Activated T-helper 1 cell treated with Interleukin-2 at 50 U/mL for 16 hours (primary cell): ENCODE measurements around the gene IL17RC.
A peak's percentile ranks its signal among the peaks of the same experiment; 100 is the strongest.

ENCODE experiments used
- DNase-seq: peaks from one replicate; pipeline ENCODE4 v3.0.0-alpha.2; 2020; ENCODE audit warnings: low read depth

The IL17RC gene

DNA sequence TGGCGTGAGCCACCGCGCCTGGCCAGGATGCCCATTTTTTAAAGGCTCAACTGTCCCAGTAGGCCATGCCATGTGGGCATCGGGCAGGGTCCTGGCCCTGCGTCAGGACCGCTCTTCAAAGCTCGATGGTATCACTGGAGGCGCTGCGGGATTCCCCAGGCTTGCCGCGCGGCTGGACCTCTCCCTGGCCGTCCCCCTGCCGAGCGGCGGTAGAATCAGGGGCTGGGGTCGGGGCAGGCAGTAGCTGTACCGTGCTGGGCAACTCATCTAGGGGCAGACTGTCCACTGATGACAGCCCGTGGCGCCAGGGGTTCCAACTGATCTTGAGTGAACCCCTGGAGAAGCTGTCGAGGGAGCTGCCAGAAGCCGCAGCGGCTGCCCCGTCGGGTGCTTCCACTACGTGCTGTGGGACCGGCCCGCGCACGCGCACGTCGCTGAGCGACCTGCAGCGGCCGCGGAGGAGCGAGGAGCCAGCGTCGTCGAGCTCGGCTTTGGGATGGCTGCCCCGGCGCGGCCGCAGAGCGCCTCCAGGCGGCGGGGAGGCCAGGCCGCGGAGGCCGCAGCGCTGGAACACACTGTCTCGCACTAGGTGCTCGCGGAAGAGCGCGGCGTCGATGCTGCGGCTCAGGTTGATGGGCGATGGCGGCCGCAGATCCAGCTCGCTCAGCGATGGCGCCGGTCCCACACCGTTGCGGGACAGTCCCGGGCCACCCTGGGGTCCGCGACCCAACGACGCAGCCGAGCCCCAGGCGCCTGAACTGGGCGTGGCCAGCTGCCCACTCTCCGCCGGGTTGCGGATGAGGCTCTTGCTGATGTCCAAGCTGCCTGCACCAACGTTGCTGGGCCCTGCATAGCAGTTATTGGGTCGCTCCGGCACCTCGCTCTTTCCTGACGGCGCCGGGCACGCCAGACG, 29.5 kb downstream of the IL17RC start:
- peak; percentile 80 for DNase-seq

DNA sequence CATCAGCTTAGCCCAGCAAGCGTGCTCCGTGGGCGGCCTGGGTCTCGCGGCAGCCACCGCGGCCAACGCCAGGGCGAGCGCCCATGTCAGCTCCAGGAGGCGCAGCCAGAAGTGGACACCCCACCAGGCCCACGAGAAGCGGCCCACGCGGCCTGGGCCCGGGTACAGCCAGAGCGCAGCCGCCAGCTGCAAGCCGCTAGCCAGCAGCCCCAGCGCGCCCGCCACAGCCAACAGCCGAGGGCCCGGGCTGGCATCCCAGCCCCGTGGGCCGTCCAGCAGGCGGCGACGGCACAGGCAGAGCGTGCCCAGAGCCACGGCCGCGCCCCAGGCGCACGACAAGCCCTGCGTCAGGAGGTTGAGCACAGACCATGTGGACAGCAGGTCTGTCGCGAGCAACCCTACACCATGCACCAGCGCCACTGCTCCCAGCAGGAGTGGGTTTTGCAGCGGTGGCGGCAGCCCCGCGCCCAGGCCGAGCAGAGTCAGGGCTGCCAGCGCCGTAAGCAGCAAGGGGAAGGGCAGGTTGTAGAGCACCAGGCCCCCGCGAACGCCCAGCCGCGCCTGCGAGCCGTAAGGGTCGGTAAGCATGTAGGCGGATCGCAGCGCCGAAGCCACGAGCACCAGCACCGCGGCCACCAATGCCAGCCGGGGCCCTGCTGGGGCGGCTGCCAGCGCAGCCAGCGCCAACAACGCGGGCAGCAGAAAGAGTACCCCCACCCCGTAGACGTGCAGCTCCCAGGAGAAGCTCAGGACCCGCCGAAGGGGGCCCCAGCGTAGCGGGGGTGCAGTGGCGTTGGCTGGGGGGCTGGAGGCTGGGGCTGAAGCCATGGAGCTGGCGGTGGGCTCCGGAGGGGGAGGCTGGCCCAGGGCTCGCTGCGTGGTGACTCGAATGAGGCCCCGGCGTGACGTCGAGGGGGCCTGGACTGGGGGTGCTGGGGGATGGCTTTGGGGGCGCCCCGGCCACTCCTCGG, 30.4 kb downstream of the IL17RC start:
- no peak for DNase-seq

GRCh38 chr3:9948586-9948985, 31.7 kb downstream of the IL17RC start:
- no peak for DNase-seq

- no peak for DNase-seq
Observed at GRCh38 chr3:9949115-9949514, 32.2 kb downstream of the IL17RC start.

DNA sequence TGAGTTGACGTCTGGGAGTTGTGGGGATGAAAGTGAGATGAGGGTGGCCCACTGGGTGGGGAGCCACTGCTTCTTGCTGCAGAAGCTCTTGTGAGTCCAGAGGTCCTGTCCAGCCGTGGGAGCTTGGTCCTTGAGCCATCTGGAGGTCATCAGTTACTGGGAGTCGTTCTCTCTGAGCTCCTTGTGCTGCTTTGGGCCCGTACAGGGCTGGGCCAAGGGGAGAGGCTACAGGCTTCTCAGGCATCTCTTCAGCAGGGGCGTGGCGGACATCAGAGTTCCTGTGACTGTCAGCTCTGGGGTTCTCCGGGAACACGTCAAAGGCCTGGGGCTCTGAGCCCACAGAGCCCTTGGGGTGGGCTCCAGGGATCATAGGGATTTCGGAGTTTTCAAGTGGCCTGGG, 32.7 kb downstream of the IL17RC start:
- no peak for DNase-seq

DNA sequence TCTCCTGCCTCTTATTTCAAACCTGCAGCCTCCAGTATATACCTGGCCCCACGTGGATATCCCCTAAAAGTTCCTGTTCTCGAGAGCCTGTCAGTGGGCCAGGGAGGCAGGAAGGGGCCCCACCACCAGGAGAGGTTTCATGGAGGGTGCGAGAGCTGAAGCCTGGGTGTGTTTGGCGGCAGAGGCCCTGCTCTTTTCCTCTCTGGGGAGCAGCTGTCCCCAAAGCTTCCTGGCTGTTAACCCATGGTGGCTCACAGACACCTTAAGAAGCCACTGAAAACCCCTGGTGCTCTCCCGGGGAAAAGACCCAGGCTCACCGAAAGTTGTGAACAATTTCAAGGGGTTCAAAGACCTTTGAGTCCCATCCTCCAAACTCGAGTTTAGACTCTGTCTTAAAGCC, 34.2 kb downstream of the IL17RC start:
- no peak for DNase-seq

DNA sequence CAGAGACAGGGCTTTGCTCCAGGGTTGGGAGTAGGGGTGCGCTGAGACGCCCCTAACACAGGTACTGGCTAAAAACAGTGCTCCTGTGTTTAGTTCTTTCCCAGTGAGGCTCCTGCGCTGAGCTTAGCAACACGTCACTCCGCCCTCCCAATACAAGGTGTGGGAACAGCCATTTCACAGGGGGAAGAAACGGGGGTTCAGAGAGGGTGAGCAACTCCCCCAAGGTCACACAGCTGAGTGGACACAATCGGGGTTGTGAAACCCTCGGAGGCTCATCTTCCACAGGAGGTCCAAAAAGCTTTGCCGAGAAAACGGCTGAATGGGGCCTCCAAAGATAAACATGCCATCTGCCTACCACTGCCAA, 34.7 kb downstream of the IL17RC start:
- no peak for DNase-seq

DNA sequence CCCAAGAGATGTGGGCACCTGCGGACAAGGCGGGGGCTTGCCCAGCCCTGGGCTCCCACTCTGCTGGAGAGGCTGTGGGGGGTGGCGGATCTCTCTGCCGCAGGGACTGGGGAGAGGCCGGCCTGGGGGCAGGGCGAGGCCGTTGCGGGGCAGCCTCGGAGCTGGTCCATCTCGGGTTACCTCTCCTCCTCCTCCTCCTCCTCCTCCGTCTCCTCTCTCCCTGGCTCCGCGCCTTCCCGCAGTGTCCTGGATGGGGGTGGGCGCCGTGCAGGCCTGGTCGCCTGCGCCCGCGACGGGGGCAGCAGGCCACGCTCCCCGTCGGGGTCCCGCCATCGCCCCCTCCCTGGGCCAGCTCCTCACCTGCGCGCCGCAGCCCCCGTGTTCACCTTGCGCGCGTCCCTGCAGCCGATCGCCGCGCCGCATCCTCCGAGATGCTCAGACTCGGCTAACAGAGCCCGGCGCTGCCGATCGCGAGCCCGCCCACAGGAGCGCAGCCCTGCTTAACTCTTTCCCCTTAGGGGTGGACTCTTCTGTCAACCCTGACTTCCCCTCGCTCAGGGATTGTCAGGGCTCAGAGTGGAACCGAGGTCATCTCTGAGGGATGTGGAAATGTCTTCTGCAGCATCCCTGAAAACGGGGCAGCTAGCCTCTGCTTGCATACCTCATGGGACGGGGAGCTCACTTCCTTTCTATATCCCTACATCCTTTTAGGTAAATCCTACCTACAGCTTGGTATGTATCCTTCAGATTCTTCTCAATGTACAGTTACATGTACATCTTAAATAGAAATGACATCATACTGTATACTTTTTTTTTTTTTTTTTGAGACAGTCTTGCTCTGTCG, 35.3 kb downstream of the IL17RC start, which contains the start of gene PRRT3:
PRRT3 (minus strand) TSS at position 447 of the 844 bp plus-strand sequence. CDS start 2,293 bp downstream, outside the sequence.
- DNase-seq, result peak; percentile 33

DNA sequence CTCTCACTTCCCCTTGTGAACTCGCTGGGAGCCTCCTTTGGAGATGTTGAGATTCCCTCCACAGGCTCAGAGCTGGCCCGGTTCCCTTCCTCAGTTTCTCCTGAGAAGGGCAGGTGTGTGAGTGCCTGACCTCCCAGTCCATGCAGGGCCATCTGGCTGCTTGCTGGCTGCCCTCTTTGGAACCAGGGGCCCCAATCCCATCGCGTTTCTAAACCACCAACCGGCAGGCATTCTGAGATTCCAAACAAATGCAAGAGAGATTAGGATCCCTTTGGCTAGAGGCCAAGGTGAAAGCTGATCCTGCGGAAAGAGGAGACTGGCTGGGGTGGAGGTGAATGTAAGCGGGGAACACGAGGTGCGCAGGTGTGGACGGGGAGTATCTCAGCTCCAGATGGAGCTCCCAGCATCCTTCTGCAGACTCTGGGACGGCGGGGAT, 38.2 kb downstream of the IL17RC start:
- no peak for DNase-seq

- DNase-seq, result no peak
Observed at GRCh38 chr3:9955611-9956352, 38.9 kb downstream of the IL17RC start.

GRCh38 chr3:9957214-9957613, 40.3 kb downstream of the IL17RC start:
- DNase-seq, result no peak

GRCh38 chr3:9965200-9965875, 48.4 kb downstream of the IL17RC start:
- no peak for DNase-seq

DNA sequence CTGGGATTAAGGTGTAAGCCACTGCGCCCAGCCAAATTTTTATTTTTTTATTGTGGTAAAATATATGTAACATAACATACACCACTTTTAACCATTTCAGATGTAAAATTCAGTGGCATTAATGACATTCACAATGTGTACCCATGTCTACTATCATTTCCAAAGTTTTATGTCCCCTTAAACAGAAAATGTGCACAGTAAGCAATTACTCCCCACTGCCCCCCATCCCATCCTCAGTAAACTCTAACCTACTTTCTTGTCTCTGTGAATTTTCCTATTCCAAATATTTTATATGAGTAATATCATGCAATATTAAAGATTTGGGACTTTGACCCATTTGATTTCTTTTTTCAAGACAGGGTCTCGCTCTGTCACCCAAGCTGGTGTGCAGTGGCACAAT, 49.9 kb downstream of the IL17RC start:
- no peak for DNase-seq

DNA sequence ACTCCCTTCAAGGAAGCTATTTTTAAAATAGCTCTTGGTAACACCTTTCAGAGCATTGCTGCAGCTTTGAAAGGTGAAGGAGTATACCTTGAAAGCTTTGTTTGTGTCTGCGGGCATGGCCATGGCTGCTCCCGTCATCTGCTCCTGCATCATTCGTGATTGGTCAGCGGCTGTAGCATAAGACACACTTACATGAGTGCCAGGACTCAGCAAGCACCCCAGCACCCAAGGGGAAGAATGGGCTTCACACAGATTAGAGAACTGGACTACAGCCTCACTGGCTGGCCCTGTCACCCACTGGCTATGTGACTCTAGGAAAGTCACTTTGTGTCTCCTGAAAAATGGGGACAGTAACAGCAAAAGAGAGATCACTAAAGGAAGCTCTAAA, 52.7 kb downstream of the IL17RC start:
- no peak for DNase-seq

DNA sequence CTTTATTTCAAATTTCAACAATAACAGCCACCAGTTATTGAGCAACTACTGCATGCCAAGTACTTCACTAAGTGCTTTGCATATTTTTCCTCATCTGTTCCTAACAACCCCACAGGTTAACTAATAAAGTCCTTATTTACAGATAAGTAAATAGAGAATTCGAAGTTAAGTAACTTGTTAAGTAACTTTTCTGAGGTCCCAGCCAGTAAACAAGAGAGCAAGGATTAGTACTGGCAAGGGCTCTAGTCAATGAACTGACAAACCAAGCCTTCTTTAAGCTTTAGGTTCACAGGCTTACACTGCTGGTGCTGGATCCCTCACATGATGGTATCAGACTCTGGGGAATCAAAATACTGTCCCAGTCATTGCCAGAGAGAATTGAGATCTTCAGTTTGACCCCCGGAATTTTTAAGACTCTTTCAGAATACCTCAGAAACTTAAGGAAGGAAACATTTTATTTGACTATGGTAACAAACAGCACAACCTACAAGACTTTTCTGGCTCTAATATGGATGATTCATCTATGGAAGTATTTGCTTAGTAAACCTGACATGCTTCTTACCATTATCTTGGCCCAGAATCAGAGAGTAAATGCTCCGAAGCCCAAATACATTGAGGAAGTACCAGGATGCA, 53.2 kb downstream of the IL17RC start:
- no peak for DNase-seq

DNA sequence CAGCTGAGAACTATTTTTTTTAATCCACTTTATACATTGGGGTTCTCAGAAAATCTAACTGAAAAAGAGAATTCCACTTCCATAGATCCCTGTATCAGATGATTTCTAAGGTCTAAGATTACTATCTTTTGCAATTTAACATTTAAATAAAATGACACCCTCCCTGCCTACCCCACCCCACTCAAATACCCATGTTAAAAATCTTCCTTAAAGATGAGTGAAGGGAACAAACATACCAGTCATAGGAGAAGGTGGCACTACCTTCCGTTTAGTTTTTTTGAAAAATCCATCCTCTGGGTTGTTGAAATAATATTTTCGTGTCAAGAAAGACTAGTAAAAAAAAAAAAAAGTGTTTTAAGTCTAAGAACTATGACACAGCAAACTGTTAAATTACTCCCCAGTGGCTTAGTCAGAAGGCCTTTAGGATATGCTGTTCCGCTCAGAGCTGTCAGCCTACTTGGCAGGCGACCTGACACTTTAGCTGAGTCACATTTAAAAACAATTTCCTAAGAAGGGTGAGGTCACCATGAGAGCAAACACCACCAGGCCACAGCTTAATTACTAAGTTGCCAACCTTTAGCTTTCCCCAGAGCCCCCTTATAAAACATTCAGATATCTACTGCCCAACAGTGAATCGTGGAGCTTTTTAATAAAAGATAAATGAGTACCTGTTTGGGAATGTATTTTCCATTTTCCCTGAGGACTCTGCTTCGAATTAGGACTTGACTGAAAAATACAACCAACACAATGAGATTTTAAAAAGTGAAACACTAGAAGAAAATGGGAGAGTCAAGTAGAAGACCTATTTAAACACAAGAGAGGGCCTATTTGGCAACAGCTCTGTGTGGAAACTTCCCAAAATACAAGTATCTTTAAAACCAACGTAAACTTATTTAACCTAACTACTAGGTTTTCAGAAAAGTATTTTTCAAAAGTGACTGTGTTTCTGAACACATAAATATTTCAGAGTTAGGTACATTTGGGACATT, 60.1 kb downstream of the IL17RC start:
- no peak for DNase-seq

- DNase-seq, result no peak
Observed at GRCh38 chr3:9978710-9979305, 61.9 kb downstream of the IL17RC start.

GRCh38 chr3:9980251-9980650, 63.4 kb downstream of the IL17RC start:
- no peak for DNase-seq
